K562 (cell line): ENCODE results near the gene PKDCC. TPM values are rescaled to one million over a fixed set of nuclear protein-coding genes. Genes with fewer than 3 reads are reported as not detected.
"Not testable (repeated sequence)": the region's sequence is repeated elsewhere in the genome, so short reads cannot be mapped to it uniquely, and the experiment has no call there.

Source experiments
- ATAC-seq: fragments of 200-7000 bp; cut with Tn5 transposase; 3 replicates; pipeline ENCODE4 v1.9.1; 2020; ENCODE audit warnings: moderate library complexity
- BruUV-seq: library from RNA; stranded (reverse); fragments of 400-500 nt; replicated peaks from 2 replicates; lab custom pipeline; 2021; lab: Mats Ljungman, UMichigan
- CTCF ChIA-PET: fragments of 300-600 bp; formaldehyde crosslinking; extraction: SDS; loops from one replicate; lab custom pipeline; 2021; ENCODE audit warnings: low intra/inter-chr PET ratio; lab: Yijun Ruan, JAX
- POLR2A ChIA-PET: fragments of 300-600, 350-650 bp; sonication (Branson Sonifier 250); formaldehyde crosslinking; extraction: SDS; loops from one replicate; lab custom pipeline; 2021; ENCODE audit warnings: antibody characterized with exemption, inconsistent platforms; lab: Yijun Ruan, JAX
- DNase-seq, 4 experiments: peaks; one replicate each; pipeline versions ENCODE4 v3.0.0 to v3.0.0-alpha.2; 2011 to 2018; ENCODE audit warnings: low spot score in 3 of 4, mixed read lengths in 3 of 4; ENCODE audit errors: extremely low read depth in 1 of 4
- FAIRE-seq: peaks from 2 replicates; lab custom pipeline; 2011; peaks lifted over from hg19 to GRCh38; lab: Jason Lieb, UNC
- H2AFZ ChIP-seq: 2 replicates; pipeline ENCODE4 v1.6.0; 2011; ENCODE audit warnings: low read depth, low read length, control low read depth, inconsistent platforms
- H3K27ac ChIP-seq: fragments of 200-600 bp; 3 replicates; pipeline ENCODE4 v1.8.0; 2011; ENCODE audit warnings: low read depth, mild to moderate bottlenecking, control low read depth, inconsistent platforms, low read length, moderate library complexity, mixed read lengths; ENCODE audit errors: extremely low read depth
- H3K27me3 ChIP-seq, 2 experiments: fragments of 300-600 bp in 1 of 2; 2 replicates in 1 of 2; 3 replicates in 1 of 2; pipeline versions ENCODE4 v1.6.0 to v1.8.0; 2011; ENCODE audit warnings: inconsistent platforms in 2 of 2, low read length in 2 of 2, mild to moderate bottlenecking in 1 of 2, mixed read lengths in 1 of 2, moderate library complexity in 1 of 2; ENCODE audit not compliant: control insufficient read depth in 2 of 2, insufficient read depth in 2 of 2
- H3K36me3 ChIP-seq: fragments of 300-600 bp; 3 replicates; pipeline ENCODE4 v1.8.0; 2011; ENCODE audit warnings: mild to moderate bottlenecking, low read length, inconsistent platforms; ENCODE audit not compliant: control insufficient read depth, insufficient read depth
- H3K4me1 ChIP-seq, 2 experiments: fragments of 200-600 bp in 1 of 2; replicated peaks in 1 of 2; 2 replicates in 1 of 2; 3 replicates in 1 of 2; pipeline versions ENCODE4 v1.5.1 to v1.8.0; 2011; ENCODE audit warnings: inconsistent platforms in 2 of 2, low read length in 2 of 2, mild to moderate bottlenecking in 1 of 2, mixed read lengths in 1 of 2, moderate library complexity in 1 of 2; ENCODE audit not compliant: control insufficient read depth in 2 of 2, insufficient read depth in 2 of 2
- H3K4me2 ChIP-seq: 2 replicates; pipeline ENCODE4 v1.6.1; 2011; ENCODE audit warnings: low read length, control low read depth, inconsistent platforms, mixed read lengths; ENCODE audit not compliant: insufficient read depth
- H3K4me3 ChIP-seq: fragments of 200-600 bp; sonication (generic), shearing (Covaris generic); 2 replicates; pipeline ENCODE4 v1.5.1; 2016; ENCODE audit warnings: control low read depth, inconsistent platforms
- H3K79me2 ChIP-seq: fragments of 200-600 bp; 3 replicates; pipeline ENCODE4 v1.8.0; 2011; ENCODE audit warnings: low read length, inconsistent platforms; ENCODE audit not compliant: control insufficient read depth, insufficient read depth
- H3K9ac ChIP-seq, 2 experiments: 2 replicates each; pipeline versions ENCODE4 v1.6.0 to v1.6.1; 2011; ENCODE audit warnings: low read depth in 2 of 2, low read length in 2 of 2, control low read depth in 1 of 2, inconsistent platforms in 1 of 2, mild to moderate bottlenecking in 1 of 2, mixed read lengths in 1 of 2; ENCODE audit not compliant: insufficient read depth in 1 of 2
- H3K9me1 ChIP-seq: one replicate; pipeline ENCODE4 v1.6.0; 2011; ENCODE audit warnings: inconsistent platforms, mild to moderate bottlenecking, low read length, moderate library complexity; ENCODE audit not compliant: control insufficient read depth, insufficient read depth
- H3K9me3 ChIP-seq: replicated peaks from 2 replicates; pipeline ENCODE4 v1.5.1; 2011; ENCODE audit warnings: low read depth, low read length, inconsistent platforms; ENCODE audit not compliant: control insufficient read depth, insufficient read depth
- H4K20me1 ChIP-seq: replicated peaks from 2 replicates; pipeline ENCODE4 v1.6.1; 2011; ENCODE audit warnings: low read length, inconsistent platforms, mixed read lengths; ENCODE audit not compliant: control insufficient read depth, insufficient read depth
- ARHGAP35 ChIP-seq: fragments of 450-650 bp; IDR thresholded peaks from 2 replicates; pipeline ENCODE4 v1.6.1; 2018; ENCODE audit not compliant: partially characterized antibody
- ARNT ChIP-seq, 2 experiments: fragments of 450-650 bp; IDR thresholded peaks; 2 replicates each; pipeline ENCODE4 v1.6.1; 2016; ENCODE audit warnings: mild to moderate bottlenecking in 1 of 2
- CHD2 ChIP-seq: IDR thresholded peaks from 2 replicates; pipeline ENCODE4 v1.6.1; 2011; ENCODE audit warnings: low read depth, low read length
- EWSR1 ChIP-seq: fragments of 450-650 bp; IDR thresholded peaks from 2 replicates; pipeline ENCODE4 v1.6.1; 2018; ENCODE audit warnings: borderline replicate concordance, mild to moderate bottlenecking, low read depth, moderate library complexity; ENCODE audit not compliant: partially characterized antibody
- KDM2B ChIP-seq: fragments of 250-450 bp; sonication (Bioruptor Pico); IDR thresholded peaks from 2 replicates; pipeline ENCODE4 v1.8.0; 2021; ENCODE audit warnings: mild to moderate bottlenecking, moderate library complexity
- MAFK ChIP-seq: IDR thresholded peaks from 2 replicates; pipeline ENCODE4 v1.6.1; 2011; ENCODE audit warnings: low read length, improper control_type of control experiment
- PATZ1 ChIP-seq: fragments of 250-450 bp; sonication (Bioruptor Pico); IDR thresholded peaks from 2 replicates; pipeline ENCODE4 v1.5.0; 2020; ENCODE audit warnings: mild to moderate bottlenecking, borderline replicate concordance
- SRF ChIP-seq, 2 experiments: fragments of 250-450, 450-650 bp in 1 of 2; sonication (Bioruptor Pico) in 1 of 2; sonication (generic) in 1 of 2; formaldehyde crosslinking; IDR thresholded peaks; 2 replicates each; pipeline versions ENCODE4 v1.5.0 to v1.5.1; 2020 to 2022; ENCODE audit warnings: mild to moderate bottlenecking in 1 of 2, missing genetic modification reagents in 1 of 2
- TOE1 ChIP-seq, 2 experiments: fragments of 450-650 bp in 1 of 2; sonication (generic) in 1 of 2; formaldehyde crosslinking in 1 of 2; IDR thresholded peaks; 2 replicates each; pipeline versions ENCODE4 v1.7.1 to v1.8.0; 2016 to 2022; ENCODE audit warnings: borderline replicate concordance in 2 of 2, mild to moderate bottlenecking in 2 of 2, antibody characterized with exemption in 1 of 2, inconsistent platforms in 1 of 2, low read depth in 1 of 2, missing genetic modification reagents in 1 of 2, moderate library complexity in 1 of 2
- ZNF212 ChIP-seq: fragments of 450-650 bp; formaldehyde crosslinking; IDR thresholded peaks from 2 replicates; pipeline ENCODE4 v1.4.0; 2020; ENCODE audit warnings: mild to moderate bottlenecking
- ZNF507 ChIP-seq: conservative IDR thresholded peaks from 2 replicates; pipeline ENCODE4 v1.6.1; 2017; ENCODE audit warnings: missing genetic modification characterization, missing compliant biosample characterization
- ZNF696 ChIP-seq: fragments of 250-450 bp; sonication (Bioruptor Pico); conservative IDR thresholded peaks from 2 replicates; pipeline ENCODE4 v1.4.0; 2020; ENCODE audit warnings: mild to moderate bottlenecking, moderate library complexity
- whole genome bisulfite sequencing: fragments of 100-300 bp; shearing (Covaris generic); methylation state at CpG from one replicate; pipeline ENCODE4 v1.1.6; 2016; ENCODE audit warnings: low coverage, mixed read lengths; ENCODE audit not compliant: insufficient coverage; ENCODE audit errors: missing lambda C conversion rate; 5-methylcytosine and 5-hydroxymethylcytosine counted together
- in situ Hi-C: fragments of 300-500 bp; cut with MboI; formaldehyde crosslinking; loops from 4 replicates; pipeline ENCODE4 v1.15.0; 2018; ENCODE audit warnings: inconsistent platforms, mixed read lengths
- intact Hi-C: fragments of 100-400 bp; cut with micrococcal nuclease; formaldehyde crosslinking; loops from 2 replicates; pipeline ENCODE4 v1.14.2; 2022
- polyA plus RNA-seq, 8 experiments: library from polyadenylated mRNA; depleted of rRNA in 4 of 8; stranded (reverse) in 5 of 8; unstranded in 3 of 8; fragments of >200 nt; fragmentation: Nextera tagmentation in 2 of 8; fragmentation: Illumina TruSeq in 1 of 8; extraction: Ambion mirVana in 2 of 8; extraction: Trizol in 1 of 8; gene quantifications; 2 replicates each; pipeline versions ENCODE4 v1.2.1 to v1.2.3, GENCODE V29; 2011 to 2014; ENCODE audit warnings: inconsistent platforms in 1 of 8, missing spikeins in 1 of 8
- total RNA-seq, 7 experiments: library from RNA; depleted of rRNA in 6 of 7; stranded (reverse); fragments of >200 nt in 6 of 7; fragmentation: Illumina TruSeq in 2 of 7; extraction: Trizol in 2 of 7; gene quantifications; 2 replicates each; pipeline versions ENCODE4 v1.2.1 to v1.2.3, GENCODE V29; 2011 to 2021; ENCODE audit warnings: low replicate concordance in 1 of 7
- TF ChIP-seq, protein P1 (sequence below): IDR thresholded peaks from 3 replicates; pipeline ENCODE4 v1.6.1; 2011; ENCODE audit warnings: borderline replicate concordance, mild to moderate bottlenecking; ENCODE audit not compliant: insufficient read length, insufficient read depth

The PKDCC gene
- total and polyA plus RNA-seq, 9 of the 15 experiments (the other 6 are each of a cell fraction or from before 2014, with no cell fraction given): 0.62 to 14.8 (median 1.3) TPM; not detected in 2

- CTCF ChIA-PET, FAIRE-seq: not testable (repeated sequence)
- peaks cover 9 to 26% of the 10 kb centered on the region in 2 experiments; a peak in 4 of 5 replicates for H3K27me3 ChIP-seq
Observed at GRCh38 chr2:42034096-42034495, 13.7 kb upstream of the PKDCC start.

DNA sequence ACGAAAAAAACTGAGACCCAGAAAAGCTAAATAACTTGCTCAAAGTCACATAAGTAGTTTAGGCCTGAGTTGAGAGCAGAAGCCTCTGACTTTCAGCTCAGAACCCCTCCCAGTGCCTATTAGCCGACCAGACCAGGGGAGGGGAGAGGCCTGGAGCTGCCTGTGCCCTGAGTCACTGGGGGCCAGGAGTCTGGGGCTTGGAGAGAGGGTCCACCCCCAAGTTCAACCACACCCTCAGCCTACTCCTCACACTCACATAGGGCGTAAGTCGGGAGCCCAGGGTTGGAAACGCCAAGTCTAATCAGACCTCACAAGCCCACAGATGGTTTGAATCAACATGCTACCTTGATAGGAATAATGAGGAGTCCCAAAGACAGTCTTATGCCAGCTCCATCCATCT, 12.6 kb upstream of the PKDCC start:
- WGBS: 4% methylated on average over 5 of the region's 5 CpGs
- Histone ChIP-seq H3K9me3 (no peaks in the 10 kb centered on the region), H2AFZ (no peak overlapping the region), H3K4me3 (no peak overlapping the region), H3K4me2 (no peak overlapping the region), H3K79me2 (no peaks in the 10 kb centered on the region), H3K36me3 (no peaks in the 10 kb centered on the region), H3K9me1 (no peaks in the 10 kb centered on the region), H3K27me3 (peaks cover 9 to 24% of the 10 kb centered on the region in 2 experiments; a peak in 4 of 5 replicates), H3K9ac (no peak overlapping the region), H3K27ac (no peak overlapping the region), H3K4me1 (no peaks in the 10 kb centered on the region; a peak in 1 of 5 replicates), H4K20me1 (no peaks in the 10 kb centered on the region)
- no peak for FAIRE-seq
- DNase-seq: no peak
- no peak for ATAC-seq
- intact Hi-C loops (no loop called here), in situ Hi-C loops (no loop called here)
- no TSS peak for BruUV-seq
- ChIA-PET CTCF (no interaction called here), POLR2A (no interaction called here)
- TF ChIP-seq ARNT (IDR thresholded peaks at IDR 0.05) (no peak), PATZ1 (no peak), ZNF507 (tag) (no peak), EWSR1 (no peak), CHD2 (no peak), TOE1 (IDR thresholded peaks at IDR 0.05; ENCODE audit: borderline replicate concordance) (no peak), TOE1 (CRISPR knock-in tag; IDR thresholded peaks at IDR 0.05; ENCODE audit: borderline replicate concordance, low read depth) (no peak), KDM2B (CRISPR knock-in tag) (no peak), ARHGAP35 (no peak), ZNF212 (no peak), ZNF696 (CRISPR knock-in tag) (no peak), MAFK (no peak)
- TF ChIP-seq, protein P1, sequence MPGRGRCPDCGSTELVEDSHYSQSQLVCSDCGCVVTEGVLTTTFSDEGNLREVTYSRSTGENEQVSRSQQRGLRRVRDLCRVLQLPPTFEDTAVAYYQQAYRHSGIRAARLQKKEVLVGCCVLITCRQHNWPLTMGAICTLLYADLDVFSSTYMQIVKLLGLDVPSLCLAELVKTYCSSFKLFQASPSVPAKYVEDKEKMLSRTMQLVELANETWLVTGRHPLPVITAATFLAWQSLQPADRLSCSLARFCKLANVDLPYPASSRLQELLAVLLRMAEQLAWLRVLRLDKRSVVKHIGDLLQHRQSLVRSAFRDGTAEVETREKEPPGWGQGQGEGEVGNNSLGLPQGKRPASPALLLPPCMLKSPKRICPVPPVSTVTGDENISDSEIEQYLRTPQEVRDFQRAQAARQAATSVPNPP: no peak

More at GRCh38 chr2:42034096-42034495, 13.7 kb upstream of the PKDCC start:
- H4K20me1 ChIP-seq, H3K4me3 ChIP-seq, H3K27ac ChIP-seq, DNase-seq, in situ Hi-C loops, H3K4me2 ChIP-seq, H3K9me3 ChIP-seq, H3K4me1 ChIP-seq, BruUV-seq, H3K9me1 ChIP-seq, H3K9ac ChIP-seq, H2AFZ ChIP-seq, intact Hi-C loops, H3K36me3 ChIP-seq, ATAC-seq, H3K79me2 ChIP-seq: not testable (repeated sequence)
- WGBS: 0% methylated on average over 6 of the region's 6 CpGs
- POLR2A ChIA-PET: interaction anchor here (0.8 kb wide), 1 partner anchor 14 kb away, joined by 3 read pairs; the partner anchor contains the start of gene PKDCC
- TF ChIP-seq SRF (CRISPR knock-in tag; IDR thresholded peaks at IDR 0.05): 0 out of 4 replicates have a peak, but pooled peaks of 1 of the 2 experiments have one; percentile 23
